ENCODE data around the gene ANO5.

DNA sequence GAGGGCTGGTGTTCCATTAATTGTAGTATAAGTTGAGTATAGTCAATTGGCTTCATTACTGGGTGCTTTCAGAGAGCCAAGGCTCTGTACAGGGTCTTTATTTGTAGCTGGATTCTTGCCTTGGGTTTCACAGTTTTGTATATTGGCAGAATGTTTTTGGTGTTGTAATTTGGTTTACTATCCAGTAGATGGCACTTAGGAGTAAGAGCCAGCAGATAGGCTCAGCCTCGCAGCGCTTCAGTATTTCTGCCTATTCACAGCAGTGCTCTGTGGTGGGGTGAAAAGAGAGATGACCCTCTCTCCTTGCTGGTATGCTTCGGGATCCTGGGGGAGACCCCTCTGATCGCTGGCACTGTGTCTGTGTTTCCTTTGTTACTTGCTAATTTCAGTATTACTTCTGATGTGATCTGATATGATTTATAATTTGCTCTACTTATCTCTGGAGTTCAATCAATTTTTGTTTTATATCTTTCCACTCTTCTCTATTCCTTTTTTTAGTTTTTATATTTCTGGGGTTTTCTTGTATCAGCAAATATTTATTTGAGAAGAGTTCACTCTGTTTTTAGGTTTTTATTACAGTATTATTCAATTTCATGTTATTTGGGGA, 52.2 kb downstream of the ANO5 start:
- TF ChIP-seq, protein P1, sequence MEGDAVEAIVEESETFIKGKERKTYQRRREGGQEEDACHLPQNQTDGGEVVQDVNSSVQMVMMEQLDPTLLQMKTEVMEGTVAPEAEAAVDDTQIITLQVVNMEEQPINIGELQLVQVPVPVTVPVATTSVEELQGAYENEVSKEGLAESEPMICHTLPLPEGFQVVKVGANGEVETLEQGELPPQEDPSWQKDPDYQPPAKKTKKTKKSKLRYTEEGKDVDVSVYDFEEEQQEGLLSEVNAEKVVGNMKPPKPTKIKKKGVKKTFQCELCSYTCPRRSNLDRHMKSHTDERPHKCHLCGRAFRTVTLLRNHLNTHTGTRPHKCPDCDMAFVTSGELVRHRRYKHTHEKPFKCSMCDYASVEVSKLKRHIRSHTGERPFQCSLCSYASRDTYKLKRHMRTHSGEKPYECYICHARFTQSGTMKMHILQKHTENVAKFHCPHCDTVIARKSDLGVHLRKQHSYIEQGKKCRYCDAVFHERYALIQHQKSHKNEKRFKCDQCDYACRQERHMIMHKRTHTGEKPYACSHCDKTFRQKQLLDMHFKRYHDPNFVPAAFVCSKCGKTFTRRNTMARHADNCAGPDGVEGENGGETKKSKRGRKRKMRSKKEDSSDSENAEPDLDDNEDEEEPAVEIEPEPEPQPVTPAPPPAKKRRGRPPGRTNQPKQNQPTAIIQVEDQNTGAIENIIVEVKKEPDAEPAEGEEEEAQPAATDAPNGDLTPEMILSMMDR (IDR thresholded peaks at IDR 0.05), result peak in 3 of 4 experiments; percentile 24 to 49 (median 26)
- no peak for TF ChIP-seq POLR2AphosphoS5 (IDR thresholded peaks at IDR 0.05)

Measured in sigmoid colon (tissue), 4 donors.